ENCODE results near the gene LAMP1.

- TF ChIP-seq CTCF (IDR thresholded peaks at IDR 0.05) (no peak), POLR2A (IDR thresholded peaks at IDR 0.05; ENCODE audit: low read depth) (no peak), POLR2AphosphoS5 (IDR thresholded peaks at IDR 0.05) (no peak), EP300 (IDR thresholded peaks at IDR 0.05) (no peak)
Measured at GRCh38 chr13:113317031-113317430, 20.0 kb downstream of the LAMP1 start.
